Measurements from ENCODE around the gene LSM4.

Gene LSM4

GRCh38 chr19:18322318-18322758 lies 538 bp downstream of the LSM4 start:
- Histone ChIP-seq H3K9me3 (ENCODE audit: control insufficient read depth, insufficient read depth, low read depth, low read length) (no peaks in the 10 kb centered on the region), H3K4me3 (ENCODE audit: low read depth, low read length) (peak overlapping the region; percentile 92), H3K4me1 (ENCODE audit: control insufficient read depth, insufficient read depth, low read length) (peaks cover 7% of the 10 kb centered on the region), H3K27ac (ENCODE audit: extremely low read depth, low read depth, low read length) (peak overlapping the region; percentile 84), H3K36me3 (ENCODE audit: control insufficient read depth in 2 of 2, insufficient read depth in 1 of 2, low read length in 2 of 2) (peaks cover 0 to 15% of the 10 kb centered on the region in 2 experiments; a peak in 1 of 3 replicates)
- ChIA-PET CTCF (interaction anchor here (0.6 to 7.6 kb wide), 14 partner anchors 10 to 170 kb away, joined by 3 to 114 read pairs (median 6); partner anchors contain the start of genes JUND and PIK3R2), POLR2A (interaction anchor here (0.6 to 3.7 kb wide), 7 partner anchors 16 to 77 kb away, joined by 3 to 118 read pairs (median 5); partner anchors contain the start of gene JUND)
- TF ChIP-seq, protein P1, sequence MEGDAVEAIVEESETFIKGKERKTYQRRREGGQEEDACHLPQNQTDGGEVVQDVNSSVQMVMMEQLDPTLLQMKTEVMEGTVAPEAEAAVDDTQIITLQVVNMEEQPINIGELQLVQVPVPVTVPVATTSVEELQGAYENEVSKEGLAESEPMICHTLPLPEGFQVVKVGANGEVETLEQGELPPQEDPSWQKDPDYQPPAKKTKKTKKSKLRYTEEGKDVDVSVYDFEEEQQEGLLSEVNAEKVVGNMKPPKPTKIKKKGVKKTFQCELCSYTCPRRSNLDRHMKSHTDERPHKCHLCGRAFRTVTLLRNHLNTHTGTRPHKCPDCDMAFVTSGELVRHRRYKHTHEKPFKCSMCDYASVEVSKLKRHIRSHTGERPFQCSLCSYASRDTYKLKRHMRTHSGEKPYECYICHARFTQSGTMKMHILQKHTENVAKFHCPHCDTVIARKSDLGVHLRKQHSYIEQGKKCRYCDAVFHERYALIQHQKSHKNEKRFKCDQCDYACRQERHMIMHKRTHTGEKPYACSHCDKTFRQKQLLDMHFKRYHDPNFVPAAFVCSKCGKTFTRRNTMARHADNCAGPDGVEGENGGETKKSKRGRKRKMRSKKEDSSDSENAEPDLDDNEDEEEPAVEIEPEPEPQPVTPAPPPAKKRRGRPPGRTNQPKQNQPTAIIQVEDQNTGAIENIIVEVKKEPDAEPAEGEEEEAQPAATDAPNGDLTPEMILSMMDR (tag by site-specific recombination; IDR thresholded peaks at IDR 0.05) = peak; percentile 54; the same call in 1 of the 2 replicates
- no peak for TF ChIP-seq PRDM10 (tag by site-specific recombination; IDR thresholded peaks at IDR 0.05)

DNA sequence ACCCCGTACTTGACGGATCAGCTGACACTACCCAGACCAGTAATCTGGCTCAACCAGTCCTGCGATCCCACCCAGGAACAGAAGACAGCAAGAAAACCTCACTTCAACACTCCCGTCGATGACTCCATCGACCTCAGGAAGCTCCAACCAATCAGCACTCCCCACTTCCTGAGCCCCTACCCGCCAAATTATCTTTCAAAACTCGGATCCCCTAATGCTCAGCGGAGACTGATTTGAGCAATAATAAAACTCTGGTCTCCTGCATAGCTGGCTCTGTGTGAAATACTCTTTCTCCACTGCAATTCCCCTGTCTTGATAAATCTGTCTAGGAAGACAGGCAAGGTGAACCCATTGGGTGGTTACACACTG lies 1.2 kb downstream of the LSM4 start:
- CTCF ChIA-PET = interaction anchor here (0.6 to 7.6 kb wide), 12 partner anchors 9 to 89 kb away, joined by 3 to 114 read pairs (median 6); partner anchors contain the start of gene JUND
- Histone ChIP-seq H3K9me3 (ENCODE audit: control insufficient read depth, insufficient read depth, low read depth, low read length) (no peaks in the 10 kb centered on the region), H3K27ac (ENCODE audit: extremely low read depth, low read depth, low read length) (peak overlapping the region; percentile 84), H3K4me1 (ENCODE audit: control insufficient read depth, insufficient read depth, low read length) (peaks cover 7% of the 10 kb centered on the region), H3K36me3 (ENCODE audit: control insufficient read depth in 2 of 2, insufficient read depth in 1 of 2, low read length in 2 of 2) (peaks cover 0 to 15% of the 10 kb centered on the region in 2 experiments; a peak in 1 of 3 replicates), H3K4me3 (ENCODE audit: low read depth, low read length) (peak overlapping the region; percentile 92)
- POLR2A ChIA-PET = interaction anchor here (0.6 to 3.7 kb wide), 5 partner anchors 17 to 59 kb away, joined by 3 to 118 read pairs (median 15); partner anchors contain the start of gene JUND
- TF ChIP-seq ZIC2 (tag by site-specific recombination; IDR thresholded peaks at IDR 0.05) (peak; percentile 27; the same call in 1 of the 2 replicates), ZNF24 (tag by site-specific recombination; IDR thresholded peaks at IDR 0.05) (no peak)

DNA sequence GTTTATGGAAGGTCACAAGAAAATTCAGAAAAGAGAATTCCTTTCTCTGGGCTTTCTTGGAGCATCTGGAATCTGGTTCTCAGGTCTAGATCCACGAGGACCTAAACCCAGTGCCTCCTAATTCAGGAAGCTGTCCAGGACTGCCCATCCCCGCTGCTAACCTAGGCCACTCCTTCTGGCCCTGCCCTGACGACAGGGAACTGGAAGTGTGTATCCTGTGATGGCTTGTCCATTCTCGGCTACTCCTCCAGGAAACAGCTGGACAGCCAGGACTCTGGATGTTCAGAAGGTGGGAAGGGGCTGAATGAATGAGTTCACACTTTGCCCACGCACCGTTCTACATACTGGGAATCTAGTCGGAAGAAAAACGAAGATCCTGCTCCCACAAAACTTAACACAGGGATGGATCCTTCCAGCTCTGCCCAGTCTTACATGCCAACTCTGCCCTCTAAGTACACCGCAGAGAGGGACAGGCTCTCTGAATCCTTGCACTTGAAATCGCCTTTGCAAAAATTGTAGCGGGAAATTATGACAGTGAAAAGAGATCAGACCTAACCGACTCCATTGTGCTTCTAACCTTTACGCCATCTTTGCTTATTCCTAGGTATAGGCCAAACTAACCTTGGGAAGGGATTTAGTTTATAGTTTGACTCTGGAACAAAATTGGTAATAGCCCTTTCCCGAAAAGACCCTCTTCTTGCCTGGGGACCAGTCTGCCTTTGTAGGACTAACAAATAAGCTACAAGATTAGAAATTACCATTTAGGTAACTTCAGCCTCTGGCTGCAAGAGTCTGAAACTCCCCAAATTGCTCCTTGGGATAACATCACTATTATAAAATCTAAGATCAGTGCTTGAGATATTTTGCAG lies 1.8 kb downstream of the LSM4 start:
- Histone ChIP-seq H3K4me1 (ENCODE audit: control insufficient read depth, insufficient read depth, low read length) (peaks cover 7% of the 10 kb centered on the region), H3K4me3 (ENCODE audit: low read depth, low read length) (no peak overlapping the region), H3K9me3 (ENCODE audit: control insufficient read depth, insufficient read depth, low read depth, low read length) (no peaks in the 10 kb centered on the region), H3K27ac (ENCODE audit: extremely low read depth, low read depth, low read length) (no peak overlapping the region), H3K36me3 (ENCODE audit: control insufficient read depth in 2 of 2, insufficient read depth in 1 of 2, low read length in 2 of 2) (peaks cover 0 to 18% of the 10 kb centered on the region in 2 experiments; a peak in 1 of 3 replicates)
- CTCF ChIA-PET = interaction anchor here (0.5 to 7.6 kb wide), 12 partner anchors 7 to 90 kb away, joined by 3 to 114 read pairs (median 6); partner anchors contain the start of gene JUND
- POLR2A ChIA-PET = interaction anchor here (0.5 to 3.7 kb wide), 4 partner anchors 17 to 46 kb away, joined by 4 to 118 read pairs (median 10); partner anchors contain the start of gene JUND
- TF ChIP-seq ZNF138 (tag by site-specific recombination; IDR thresholded peaks at IDR 0.05; ENCODE audit: borderline replicate concordance) (no peak), BCL6B (tag by site-specific recombination; IDR thresholded peaks at IDR 0.05) (no peak), ZNF791 (tag by site-specific recombination; IDR thresholded peaks at IDR 0.05) (no peak), ZNF529 (tag by site-specific recombination; IDR thresholded peaks at IDR 0.05; ENCODE audit: insufficient replicate concordance) (no peak), ZBTB20 (tag by site-specific recombination; IDR thresholded peaks at IDR 0.05) (no peak), ZNF585B (tag by site-specific recombination; IDR thresholded peaks at IDR 0.05) (no peak), ZNF626 (tag by site-specific recombination; IDR thresholded peaks at IDR 0.05) (no peak), ZFP69B (tag by site-specific recombination; IDR thresholded peaks at IDR 0.05) (no peak), ZNF449 (tag by site-specific recombination; IDR thresholded peaks at IDR 0.05) (no peak), MZF1 (tag by site-specific recombination; IDR thresholded peaks at IDR 0.05; ENCODE audit: borderline replicate concordance) (no peak), ZNF311 (tag by site-specific recombination; IDR thresholded peaks at IDR 0.05; ENCODE audit: borderline replicate concordance) (no peak)
